ENCODE measurements around the gene NLGN3.
"Not testable (repeated sequence)": the region's sequence is repeated elsewhere in the genome, so short reads cannot be mapped to it uniquely, and the experiment has no call there.

The NLGN3 gene

GRCh38 chrX:71169586-71169985 lies 24.9 kb downstream of the NLGN3 start:
- no peak for DNase-seq (ENCODE audit: low read depth)

- no peak for DNase-seq (ENCODE audit: low read depth)
Measured at GRCh38 chrX:71170660-71171059, 26.0 kb downstream of the NLGN3 start.

GRCh38 chrX:71171110-71171801 lies 26.6 kb downstream of the NLGN3 start:
- DNase-seq (ENCODE audit: low read depth) = no peak

- DNase-seq (ENCODE audit: low read depth) = no peak
Measured at GRCh38 chrX:71173440-71173839, 28.8 kb downstream of the NLGN3 start.

GRCh38 chrX:71174795-71175194 lies 30.2 kb downstream of the NLGN3 start:
- no peak for DNase-seq (ENCODE audit: low read depth)

- DNase-seq (ENCODE audit: low read depth) = no peak
Measured at GRCh38 chrX:71175531-71175930, 30.9 kb downstream of the NLGN3 start.

GRCh38 chrX:71177327-71177726 lies 32.7 kb downstream of the NLGN3 start:
- DNase-seq (ENCODE audit: low read depth) = peak; percentile 68

- peak; percentile 67 for DNase-seq (ENCODE audit: low read depth)
Measured at GRCh38 chrX:71178908-71179307, 34.3 kb downstream of the NLGN3 start.

GRCh38 chrX:71180579-71181265 lies 36.1 kb downstream of the NLGN3 start:
- not testable (repeated sequence) for DNase-seq (ENCODE audit: low read depth)

GRCh38 chrX:71181558-71181909 lies 36.9 kb downstream of the NLGN3 start:
- DNase-seq (ENCODE audit: low read depth) = peak; percentile 15

GRCh38 chrX:71181910-71182799 lies 37.5 kb downstream of the NLGN3 start:
- DNase-seq (ENCODE audit: low read depth) = peak; percentile 97

- DNase-seq (ENCODE audit: low read depth) = no peak
Measured at GRCh38 chrX:71182871-71183270, 38.2 kb downstream of the NLGN3 start.

GRCh38 chrX:71183341-71183740 lies 38.7 kb downstream of the NLGN3 start:
- no peak for DNase-seq (ENCODE audit: low read depth)

- no peak for DNase-seq (ENCODE audit: low read depth)
Measured at GRCh38 chrX:71184092-71184491, 39.5 kb downstream of the NLGN3 start.

GRCh38 chrX:71184803-71185495 lies 40.3 kb downstream of the NLGN3 start:
- DNase-seq (ENCODE audit: low read depth) = no peak

- DNase-seq (ENCODE audit: low read depth) = no peak
Measured at GRCh38 chrX:71191248-71191647, 46.6 kb downstream of the NLGN3 start.

GRCh38 chrX:71195964-71196649 lies 51.5 kb downstream of the NLGN3 start:
- no peak for DNase-seq (ENCODE audit: low read depth)

- no peak for DNase-seq (ENCODE audit: low read depth)
Measured at GRCh38 chrX:71198066-71198465, 53.4 kb downstream of the NLGN3 start.

GRCh38 chrX:71199252-71200008 lies 54.8 kb downstream of the NLGN3 start:
- no peak for DNase-seq (ENCODE audit: low read depth)

GRCh38 chrX:71210816-71211215 lies 66.2 kb downstream of the NLGN3 start:
- peak; percentile 28 for DNase-seq (ENCODE audit: low read depth)

GRCh38 chrX:71212536-71212935 lies 67.9 kb downstream of the NLGN3 start:
- no peak for DNase-seq (ENCODE audit: low read depth)

All from EH (cell line).